Transverse colon (tissue), 4 donors: ENCODE data around the gene ADGRG3.

Experiments used
- CTCF ChIP-seq, 5 experiments: fragments of 200-600 bp in 3 of 5; fragments of 450-650 bp in 2 of 5; sonication (generic) in 3 of 5; IDR thresholded peaks; 1 replicate in 2 of 5; 2 replicates in 3 of 5; pipeline ENCODE4 v1.5.1; 2016 to 2017; ENCODE audit warnings: antibody characterized with exemption in 5 of 5, inconsistent platforms in 3 of 5, mild to moderate bottlenecking in 2 of 5, moderate library complexity in 1 of 5
- EP300 ChIP-seq: sonication (generic); formaldehyde crosslinking; IDR thresholded peaks from one replicate; pipeline ENCODE4 v1.6.1; 2017; ENCODE audit warnings: antibody characterized with exemption, low read depth
- POLR2A ChIP-seq: fragments of 450-650 bp; IDR thresholded peaks from one replicate; pipeline ENCODE4 v1.6.1; 2016; ENCODE audit warnings: antibody characterized with exemption, mild to moderate bottlenecking, moderate library complexity
- POLR2AphosphoS5 ChIP-seq, 3 donors: sonication (generic); formaldehyde crosslinking; IDR thresholded peaks; one replicate each; pipeline ENCODE4 v1.6.1; 2016; ENCODE audit warnings: antibody characterized with exemption in 3 of 3

GRCh38 chr16:57676553-57677085 is 8.5 kb downstream of the ADGRG3 start:
- TF ChIP-seq CTCF (IDR thresholded peaks at IDR 0.05) (no peak), EP300 (no peak), POLR2A (no peak), POLR2AphosphoS5 (IDR thresholded peaks at IDR 0.05) (no peak)
